PC-3 (cell line): Measurements from ENCODE around the gene ANKS1B.

Experiments used
- EZH2 ChIP-seq: fragments of 300-600 bp; sonication (generic); IDR thresholded peaks from one replicate; pipeline ENCODE4 v1.6.1; 2017; ENCODE audit warnings: antibody characterized with exemption, mild to moderate bottlenecking, low read length; ENCODE audit not compliant: unreplicated experiment
- EZH2phosphoT487 ChIP-seq: fragments of 300-600 bp; sonication (generic); IDR thresholded peaks from 2 replicates; pipeline ENCODE4 v1.6.1; 2018; ENCODE audit warnings: mild to moderate bottlenecking, antibody characterized with exemption, low read length, borderline replicate concordance
- TF ChIP-seq, protein P1 (sequence below): fragments of 300-600 bp; sonication (generic); conservative IDR thresholded peaks from 2 replicates; pipeline ENCODE4 v1.5.1; 2017; ENCODE audit warnings: antibody characterized with exemption, low read depth, mild to moderate bottlenecking, low read length

DNA sequence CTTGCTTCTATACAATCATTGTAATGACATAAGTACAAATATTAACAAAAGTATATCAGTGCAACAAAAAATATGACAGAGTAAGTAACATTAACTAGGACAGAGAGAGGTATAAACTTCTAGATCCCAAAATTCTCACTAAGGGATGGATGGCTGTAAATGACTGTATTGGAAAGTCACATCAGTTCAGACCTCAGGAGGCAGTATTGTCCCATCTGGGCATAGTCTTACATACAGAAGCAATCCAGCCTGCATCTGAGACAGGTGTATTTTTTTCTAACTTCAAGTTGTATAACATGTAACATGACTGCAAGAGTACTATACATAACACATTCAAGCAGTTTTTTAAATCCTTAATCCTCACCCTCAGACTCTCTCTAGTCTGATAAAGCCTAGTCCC lies 238.2 kb downstream of the ANKS1B start:
- TF ChIP-seq, protein P1, sequence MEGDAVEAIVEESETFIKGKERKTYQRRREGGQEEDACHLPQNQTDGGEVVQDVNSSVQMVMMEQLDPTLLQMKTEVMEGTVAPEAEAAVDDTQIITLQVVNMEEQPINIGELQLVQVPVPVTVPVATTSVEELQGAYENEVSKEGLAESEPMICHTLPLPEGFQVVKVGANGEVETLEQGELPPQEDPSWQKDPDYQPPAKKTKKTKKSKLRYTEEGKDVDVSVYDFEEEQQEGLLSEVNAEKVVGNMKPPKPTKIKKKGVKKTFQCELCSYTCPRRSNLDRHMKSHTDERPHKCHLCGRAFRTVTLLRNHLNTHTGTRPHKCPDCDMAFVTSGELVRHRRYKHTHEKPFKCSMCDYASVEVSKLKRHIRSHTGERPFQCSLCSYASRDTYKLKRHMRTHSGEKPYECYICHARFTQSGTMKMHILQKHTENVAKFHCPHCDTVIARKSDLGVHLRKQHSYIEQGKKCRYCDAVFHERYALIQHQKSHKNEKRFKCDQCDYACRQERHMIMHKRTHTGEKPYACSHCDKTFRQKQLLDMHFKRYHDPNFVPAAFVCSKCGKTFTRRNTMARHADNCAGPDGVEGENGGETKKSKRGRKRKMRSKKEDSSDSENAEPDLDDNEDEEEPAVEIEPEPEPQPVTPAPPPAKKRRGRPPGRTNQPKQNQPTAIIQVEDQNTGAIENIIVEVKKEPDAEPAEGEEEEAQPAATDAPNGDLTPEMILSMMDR: peak; percentile 38; the same call in 1 of the 2 replicates
- TF ChIP-seq EZH2: no peak
- TF ChIP-seq EZH2phosphoT487: no peak
